ENCODE data around the gene OCA2.
"Not testable (repeated sequence)": the region's sequence is repeated elsewhere in the genome, so short reads cannot be mapped to it uniquely, and the experiment has no call there.

Gene OCA2

GRCh38 chr15:28098766-28099554 lies at the start of gene OCA2:
OCA2 (minus strand) TSS chr15:28099315; CDS start chr15:28081874, 17,441 bp downstream.
- DNase-seq (ENCODE audit: low spot score): peak; percentile 96

- no peak for DNase-seq (ENCODE audit: low spot score)
Observed at GRCh38 chr15:28147801-28148200, 48.7 kb upstream of the OCA2 start.

- DNase-seq (ENCODE audit: low spot score): not testable (repeated sequence)
Observed at GRCh38 chr15:28145419-28145818, 46.3 kb upstream of the OCA2 start.

GRCh38 chr15:28140062-28140461 lies 40.9 kb upstream of the OCA2 start:
- DNase-seq (ENCODE audit: low spot score): no peak

GRCh38 chr15:28137408-28138039 lies 38.4 kb upstream of the OCA2 start:
- DNase-seq (ENCODE audit: low spot score): not testable (repeated sequence)

GRCh38 chr15:28136236-28136904 lies 37.3 kb upstream of the OCA2 start:
- not testable (repeated sequence) for DNase-seq (ENCODE audit: low spot score)

GRCh38 chr15:28133281-28133680 lies 34.2 kb upstream of the OCA2 start:
- DNase-seq (ENCODE audit: low spot score): no peak

GRCh38 chr15:28132524-28133275 lies 33.6 kb upstream of the OCA2 start:
- DNase-seq (ENCODE audit: low spot score): no peak

GRCh38 chr15:28131946-28132345 lies 32.8 kb upstream of the OCA2 start:
- no peak for DNase-seq (ENCODE audit: low spot score)

GRCh38 chr15:28131400-28131799 lies 32.3 kb upstream of the OCA2 start:
- DNase-seq (ENCODE audit: low spot score): no peak

GRCh38 chr15:28130651-28131050 lies 31.5 kb upstream of the OCA2 start:
- DNase-seq (ENCODE audit: low spot score): no peak

- DNase-seq (ENCODE audit: low spot score): no peak
Observed at GRCh38 chr15:28129231-28129848, 30.2 kb upstream of the OCA2 start.

- DNase-seq (ENCODE audit: low spot score): no peak
Observed at GRCh38 chr15:28128031-28128430, 28.9 kb upstream of the OCA2 start.

GRCh38 chr15:28127036-28127435 lies 27.9 kb upstream of the OCA2 start:
- no peak for DNase-seq (ENCODE audit: low spot score)

GRCh38 chr15:28125673-28126651 lies 26.8 kb upstream of the OCA2 start:
- no peak for DNase-seq (ENCODE audit: low spot score)

- no peak for DNase-seq (ENCODE audit: low spot score)
Observed at GRCh38 chr15:28124841-28125240, 25.7 kb upstream of the OCA2 start.

- peak; percentile 81 for DNase-seq (ENCODE audit: low spot score)
Observed at GRCh38 chr15:28123408-28124023, 24.4 kb upstream of the OCA2 start.

GRCh38 chr15:28122038-28122949 lies 23.2 kb upstream of the OCA2 start:
- no peak for DNase-seq (ENCODE audit: low spot score)

- DNase-seq (ENCODE audit: low spot score): not testable (repeated sequence)
Observed at GRCh38 chr15:28121577-28121976, 22.5 kb upstream of the OCA2 start.
